Large intestine (tissue), 3 donors: ENCODE results near the gene MRPL49. TPM values are rescaled to one million over a fixed set of nuclear protein-coding genes. Genes with fewer than 3 reads are reported as not detected.

Source experiments
- DNase-seq, 2 donors: peaks; one replicate each; pipeline versions ENCODE4 v3.0.0 to v3.0.0-alpha.2; 2013
- H3K27ac ChIP-seq: one replicate; pipeline ENCODE4 v1.5.1; 2013; ENCODE audit warnings: low read length
- H3K27me3 ChIP-seq: 2 replicates; pipeline ENCODE4 v1.6.1; 2013; ENCODE audit warnings: low read length; ENCODE audit not compliant: control insufficient read depth, insufficient read depth
- H3K36me3 ChIP-seq: 2 replicates; pipeline ENCODE4 v1.6.1; 2013; ENCODE audit warnings: low read length; ENCODE audit not compliant: control insufficient read depth, insufficient read depth
- H3K4me1 ChIP-seq: one replicate; pipeline ENCODE4 v1.6.1; 2013; ENCODE audit warnings: low read length; ENCODE audit not compliant: control insufficient read depth, insufficient read depth
- H3K4me3 ChIP-seq: one replicate; pipeline ENCODE4 v1.5.1; 2013; ENCODE audit warnings: low read length
- H3K9me3 ChIP-seq: one replicate; pipeline ENCODE4 v1.6.1; 2013; ENCODE audit warnings: mild to moderate bottlenecking, low read depth, low read length, moderate library complexity; ENCODE audit not compliant: control insufficient read depth
- WGBS: methylation state at CpG from one replicate; pipeline ENCODE4 v1.1.5; 2013; ENCODE audit warnings: low lambda C conversion rate; ENCODE audit not compliant: insufficient coverage; 5-methylcytosine and 5-hydroxymethylcytosine counted together
- polyA plus RNA-seq: library from polyadenylated mRNA; unstranded; fragments of 120-200 nt; gene quantifications from one replicate; pipeline ENCODE4 v1.2.1, GENCODE V29; 2013

The MRPL49 gene
- polyA plus RNA-seq, 1 donor: 35.1 TPM

- Histone ChIP-seq H3K27ac (no peak overlapping the region), H3K36me3 (peaks cover 53% of the 10 kb centered on the region), H3K4me1 (peaks cover 7% of the 10 kb centered on the region), H3K27me3 (no peaks in the 10 kb centered on the region), H3K9me3 (no peaks in the 10 kb centered on the region), H3K4me3 (no peak overlapping the region)
- DNase-seq: no peak
- WGBS: no CpG with 5 or more reads among the region's 4 CpGs
Measured at GRCh38 chr11:65085446-65085845, 36.7 kb upstream of the MRPL49 start.

GRCh38 chr11:65086809-65087208 is 35.3 kb upstream of the MRPL49 start:
- peaks cover 52% of the 10 kb centered on the region for H3K36me3 ChIP-seq
- peaks cover 7% of the 10 kb centered on the region for H3K4me1 ChIP-seq
- no peak for DNase-seq
- no peaks in the 10 kb centered on the region for H3K27me3 ChIP-seq
- WGBS: no CpG with 5 or more reads among the region's 9 CpGs
- no peak overlapping the region for H3K27ac ChIP-seq
- H3K9me3 ChIP-seq: no peaks in the 10 kb centered on the region
- no peak overlapping the region for H3K4me3 ChIP-seq

DNA sequence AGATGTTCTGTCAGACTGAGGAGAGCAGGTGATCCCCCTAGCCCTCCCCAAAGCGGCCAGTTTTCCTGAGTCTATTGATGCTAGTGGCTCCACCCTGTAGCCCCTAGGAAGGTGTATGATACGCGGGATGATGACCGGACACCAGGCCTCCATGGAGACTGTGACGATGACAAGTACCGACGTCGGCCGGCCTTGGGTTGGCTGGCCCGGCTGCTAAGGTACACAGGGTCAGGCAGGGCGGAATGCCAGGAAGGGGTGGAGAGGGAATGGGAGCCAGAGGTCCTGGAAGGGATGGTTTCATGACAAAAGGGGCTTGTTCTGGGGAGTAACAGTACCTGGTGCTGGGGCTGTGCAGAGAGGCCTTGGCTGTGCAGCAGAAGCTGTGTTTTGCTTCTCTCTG is 34.9 kb upstream of the MRPL49 start:
- no peak overlapping the region for H3K27ac ChIP-seq
- H3K36me3 ChIP-seq: peaks cover 52% of the 10 kb centered on the region
- H3K4me1 ChIP-seq: peaks cover 7% of the 10 kb centered on the region
- DNase-seq: no peak
- H3K4me3 ChIP-seq: no peak overlapping the region
- 100% methylated on average over 1 of the region's 11 CpGs for WGBS
- H3K9me3 ChIP-seq: no peaks in the 10 kb centered on the region
- H3K27me3 ChIP-seq: no peaks in the 10 kb centered on the region

DNA sequence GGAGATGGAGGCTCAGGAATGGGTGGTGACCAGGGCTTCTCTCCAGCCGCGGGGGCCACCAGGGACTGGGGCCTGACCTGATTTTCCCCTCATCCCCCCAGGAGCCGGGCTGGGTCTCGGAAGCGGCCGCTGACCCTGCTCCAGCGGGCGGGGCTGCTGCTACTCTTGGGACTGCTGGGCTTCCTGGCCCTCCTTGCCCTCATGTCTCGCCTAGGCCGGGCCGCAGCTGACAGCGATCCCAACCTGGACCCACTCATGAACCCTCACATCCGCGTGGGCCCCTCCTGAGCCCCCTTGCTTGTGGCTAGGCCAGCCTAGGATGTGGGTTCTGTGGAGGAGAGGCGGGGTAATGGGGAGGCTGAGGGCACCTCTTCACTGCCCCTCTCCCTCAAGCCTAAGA is 34.3 kb upstream of the MRPL49 start:
- Histone ChIP-seq H3K36me3 (peaks cover 52% of the 10 kb centered on the region), H3K27me3 (no peaks in the 10 kb centered on the region), H3K27ac (no peak overlapping the region), H3K4me1 (peaks cover 7% of the 10 kb centered on the region), H3K4me3 (no peak overlapping the region), H3K9me3 (no peaks in the 10 kb centered on the region)
- WGBS: no CpG with 5 or more reads among the region's 15 CpGs
- DNase-seq: no peak

GRCh38 chr11:65089621-65090020 is 32.5 kb upstream of the MRPL49 start:
- H3K4me1 ChIP-seq: peaks cover 7% of the 10 kb centered on the region
- H3K27me3 ChIP-seq: no peaks in the 10 kb centered on the region
- no peaks in the 10 kb centered on the region for H3K9me3 ChIP-seq
- H3K27ac ChIP-seq: no peak overlapping the region
- no peak overlapping the region for H3K4me3 ChIP-seq
- no CpG with 5 or more reads among the region's 4 CpGs for WGBS
- DNase-seq: no peak
- H3K36me3 ChIP-seq: peaks cover 52% of the 10 kb centered on the region

DNA sequence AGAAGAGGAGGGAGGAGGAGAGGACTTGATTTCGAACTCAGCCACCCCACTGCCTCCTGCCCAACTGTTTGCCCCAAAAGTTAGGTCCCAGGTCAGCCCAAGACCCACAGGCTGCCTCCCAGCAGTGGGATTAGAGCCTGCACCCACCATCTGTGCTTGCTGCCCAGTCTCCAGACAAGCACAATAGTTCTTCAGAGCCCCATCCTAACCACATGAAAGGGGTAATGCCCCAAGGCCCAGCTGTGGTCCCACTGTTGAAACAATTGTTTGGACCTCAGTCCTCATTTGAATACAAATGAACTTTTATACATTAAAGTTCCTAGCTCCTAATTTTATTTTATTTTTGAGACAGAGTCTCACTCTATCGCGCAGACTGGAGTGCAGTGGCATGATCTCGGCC is 31.5 kb upstream of the MRPL49 start:
- no peak overlapping the region for H3K27ac ChIP-seq
- no peaks in the 10 kb centered on the region for H3K27me3 ChIP-seq
- peaks cover 3% of the 10 kb centered on the region for H3K4me1 ChIP-seq
- WGBS: no CpG with 5 or more reads among the region's 4 CpGs
- DNase-seq: peak in 1 of 2 donors; percentile 1
- no peaks in the 10 kb centered on the region for H3K9me3 ChIP-seq
- peaks cover 44% of the 10 kb centered on the region for H3K36me3 ChIP-seq
- no peak overlapping the region for H3K4me3 ChIP-seq

DNA sequence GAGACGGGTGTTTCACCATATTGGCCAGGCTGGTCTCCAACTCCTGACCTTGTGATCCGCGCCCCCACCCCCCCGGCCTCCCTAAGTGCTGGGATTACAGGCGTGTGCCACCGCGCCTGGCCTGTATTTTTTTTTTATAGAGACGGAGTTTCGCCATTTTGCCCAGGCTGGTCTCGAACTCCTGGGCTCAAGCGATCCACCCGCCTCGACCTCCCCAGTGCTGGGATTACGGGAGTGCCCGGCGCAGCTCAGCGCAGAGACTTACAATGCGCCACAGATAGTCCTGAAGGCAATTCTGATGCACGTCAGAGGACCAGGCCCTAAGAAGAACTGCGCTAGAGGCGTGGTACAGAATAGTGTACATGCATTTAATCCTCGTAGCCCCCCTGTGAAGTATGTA is 26.7 kb upstream of the MRPL49 start:
- H3K9me3 ChIP-seq: no peaks in the 10 kb centered on the region
- DNase-seq: no peak
- peak overlapping the region; percentile 93 for H3K27ac ChIP-seq
- no CpG with 5 or more reads among the region's 22 CpGs for WGBS
- H3K27me3 ChIP-seq: no peaks in the 10 kb centered on the region
- peaks cover 13% of the 10 kb centered on the region for H3K36me3 ChIP-seq
- peaks cover 15% of the 10 kb centered on the region for H3K4me1 ChIP-seq
- peak overlapping the region; percentile 87 for H3K4me3 ChIP-seq

DNA sequence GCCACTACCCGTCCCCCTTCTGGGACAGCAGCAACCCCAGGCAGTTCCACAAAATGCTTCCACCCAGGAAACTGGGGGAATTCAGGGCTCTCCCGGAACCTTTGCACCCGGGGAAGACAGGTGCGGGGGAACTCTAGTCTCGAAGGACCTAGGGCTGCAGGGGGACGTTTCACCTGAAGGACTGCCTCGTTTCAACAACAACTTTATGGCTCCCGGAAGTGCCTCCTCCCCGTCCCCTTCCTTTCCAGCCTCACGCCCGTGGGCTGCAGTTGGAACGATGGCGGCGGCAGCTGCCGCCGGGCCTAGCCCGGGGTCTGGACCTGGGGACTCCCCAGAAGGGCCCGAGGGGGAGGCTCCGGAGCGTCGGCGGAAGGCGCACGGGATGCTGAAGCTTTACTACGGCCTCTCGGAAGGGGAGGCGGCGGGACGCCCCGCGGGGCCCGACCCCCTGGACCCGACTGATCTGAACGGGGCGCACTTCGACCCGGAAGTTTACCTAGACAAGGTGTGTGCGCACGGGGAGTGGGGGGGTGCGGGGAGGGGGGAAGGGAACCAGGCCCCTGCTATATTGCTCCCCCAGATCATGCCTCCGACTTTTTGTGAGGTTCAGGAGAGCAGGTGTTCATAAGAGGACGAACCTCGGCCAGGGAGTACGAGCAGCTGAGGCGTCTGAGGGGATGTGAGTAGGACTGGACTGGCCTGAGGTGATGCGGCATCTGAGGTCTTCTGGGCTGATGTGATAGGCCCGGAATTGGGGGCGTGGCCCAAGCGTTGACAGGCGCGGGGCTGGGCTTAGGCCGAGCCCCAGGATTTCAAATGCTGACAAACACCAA is 25.9 kb upstream of the MRPL49 start, which contains the start of gene VPS51:
Gene VPS51 (plus strand): TSS at position 241 of the 833 bp plus-strand sequence. CDS start 37 bp downstream, at position 278.
- H3K27me3 ChIP-seq: no peaks in the 10 kb centered on the region
- no peaks in the 10 kb centered on the region for H3K9me3 ChIP-seq
- peaks cover 13% of the 10 kb centered on the region for H3K36me3 ChIP-seq
- peak within 1 kb of the TSS; percentile 93 for H3K27ac ChIP-seq
- peak within 1 kb of the TSS; percentile 87 for H3K4me3 ChIP-seq
- no CpG with 5 or more reads among the region's 52 CpGs for WGBS
- DNase-seq: peak; percentile 91 to 94
- peaks cover 15% of the 10 kb centered on the region for H3K4me1 ChIP-seq

- WGBS: no CpG with 5 or more reads among the region's 8 CpGs
Measured at GRCh38 chr11:65096926-65097325, 25.2 kb upstream of the MRPL49 start.

DNA sequence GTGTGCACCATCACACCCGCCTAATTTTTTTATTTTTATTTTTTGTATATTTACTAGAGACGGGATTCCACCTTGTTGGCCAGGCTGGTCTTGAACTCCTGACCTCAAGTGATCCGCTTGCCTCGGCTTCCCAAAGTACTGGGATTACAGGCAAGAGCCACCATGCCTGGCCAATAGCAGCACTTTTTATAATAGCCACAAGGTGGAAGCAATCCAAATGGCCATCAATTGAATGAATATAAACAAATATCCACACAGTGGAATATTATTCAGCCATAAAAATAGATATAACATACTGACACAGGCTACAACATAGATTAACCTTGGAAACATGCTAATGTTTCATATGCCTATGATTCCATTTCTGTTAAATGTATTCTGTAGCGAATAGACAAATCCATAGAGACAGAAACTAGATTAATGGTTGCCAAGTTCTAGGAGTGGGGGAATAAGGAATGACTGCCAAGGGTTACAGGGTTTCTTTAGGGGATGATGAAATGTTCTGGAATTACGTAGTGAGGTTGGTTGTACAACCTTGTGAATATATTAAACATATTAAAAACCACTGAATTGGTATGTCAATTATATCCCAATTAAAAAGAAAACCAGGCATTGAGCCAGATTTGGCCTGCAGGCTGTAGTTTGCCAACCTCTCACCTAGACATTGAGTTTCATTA is 21.3 kb upstream of the MRPL49 start:
- Histone ChIP-seq H3K27me3 (no peaks in the 10 kb centered on the region), H3K36me3 (peaks cover 27% of the 10 kb centered on the region), H3K4me1 (peaks cover 10% of the 10 kb centered on the region), H3K4me3 (no peak overlapping the region), H3K9me3 (no peaks in the 10 kb centered on the region), H3K27ac (no peak overlapping the region)
- WGBS: no CpG with 5 or more reads among the region's 6 CpGs
- no peak for DNase-seq

More at GRCh38 chr11:65096926-65097325, 25.2 kb upstream of the MRPL49 start:
- peaks cover 15% of the 10 kb centered on the region for H3K4me1 ChIP-seq
- DNase-seq: no peak
- peak overlapping the region; percentile 87 for H3K4me3 ChIP-seq
- H3K36me3 ChIP-seq: peaks cover 13% of the 10 kb centered on the region
- H3K9me3 ChIP-seq: no peaks in the 10 kb centered on the region
- peak overlapping the region; percentile 93 for H3K27ac ChIP-seq
- H3K27me3 ChIP-seq: no peaks in the 10 kb centered on the region
